OCI-LY3 (cell line): ENCODE results near the gene ACTMAP.

ENCODE experiments used
- H2AFZ ChIP-seq: fragments of 200-600, 300-600 bp; shearing (Covaris generic); 2 replicates; pipeline ENCODE4 v1.6.0; 2014; ENCODE audit warnings: antibody characterized with exemption, low read depth, low read length
- H3K27ac ChIP-seq: fragments of 200-600, 300-600 bp; sonication (generic); 2 replicates; pipeline ENCODE4 v1.5.1; 2014; ENCODE audit warnings: mild to moderate bottlenecking, low read length, moderate library complexity, mixed read lengths
- H3K27me3 ChIP-seq: fragments of 200-600, 300-600 bp; sonication (generic); 2 replicates; pipeline ENCODE4 v1.6.1; 2014; ENCODE audit warnings: low read depth, low read length, mixed read lengths
- H3K36me3 ChIP-seq: fragments of 200-600, 300-600 bp; sonication (generic); replicated peaks from 2 replicates; pipeline ENCODE3; 2014; ENCODE audit warnings: low read depth, low read length, mixed read lengths
- H3K4me1 ChIP-seq: fragments of 300-600, 200-600 bp; sonication (generic); 2 replicates; pipeline ENCODE4 v1.6.1; 2014; ENCODE audit warnings: low read length, mixed read lengths
- H3K4me2 ChIP-seq: fragments of 200-600, 300-600 bp; sonication (generic); 2 replicates; pipeline ENCODE4 v1.6.1; 2014; ENCODE audit warnings: low read length, mixed read lengths
- H3K4me3 ChIP-seq: fragments of 300-600, 200-600 bp; sonication (generic); 2 replicates; pipeline ENCODE4 v1.5.1; 2014; ENCODE audit warnings: antibody characterized with exemption, mild to moderate bottlenecking, low read length, moderate library complexity
- H3K79me2 ChIP-seq: fragments of 300-600, 200-600 bp; shearing (Covaris generic); 2 replicates; pipeline ENCODE4 v1.6.1; 2014; ENCODE audit warnings: mild to moderate bottlenecking, low read length, mixed read lengths
- H3K9ac ChIP-seq: fragments of 300-600, 200-600 bp; shearing (Covaris generic); 2 replicates; pipeline ENCODE4 v1.6.0; 2014; ENCODE audit warnings: mild to moderate bottlenecking, low read length, moderate library complexity
- H3K9me3 ChIP-seq: fragments of 200-600, 300-600 bp; shearing (Covaris generic); 2 replicates; pipeline ENCODE4 v1.6.1; 2014; ENCODE audit warnings: low read length, mixed read lengths; ENCODE audit not compliant: insufficient read depth
- H4K20me1 ChIP-seq: fragments of 200-600, 300-600 bp; sonication (generic); 2 replicates; pipeline ENCODE4 v1.6.1; 2016; ENCODE audit warnings: low read length, mixed read lengths; ENCODE audit not compliant: insufficient read depth
- EZH2phosphoT487 ChIP-seq: fragments of 200-600 bp; shearing (Covaris generic); IDR thresholded peaks from 2 replicates; pipeline ENCODE4 v1.6.1; 2018; ENCODE audit warnings: antibody characterized with exemption, mixed run types, low read depth
- TF ChIP-seq, protein P1 (sequence below): fragments of 200-600, 300-600 bp; sonication (generic); IDR thresholded peaks from 2 replicates; pipeline ENCODE4 v1.5.1; 2014; ENCODE audit warnings: antibody characterized with exemption, low read length, low read depth

The ACTMAP gene

DNA sequence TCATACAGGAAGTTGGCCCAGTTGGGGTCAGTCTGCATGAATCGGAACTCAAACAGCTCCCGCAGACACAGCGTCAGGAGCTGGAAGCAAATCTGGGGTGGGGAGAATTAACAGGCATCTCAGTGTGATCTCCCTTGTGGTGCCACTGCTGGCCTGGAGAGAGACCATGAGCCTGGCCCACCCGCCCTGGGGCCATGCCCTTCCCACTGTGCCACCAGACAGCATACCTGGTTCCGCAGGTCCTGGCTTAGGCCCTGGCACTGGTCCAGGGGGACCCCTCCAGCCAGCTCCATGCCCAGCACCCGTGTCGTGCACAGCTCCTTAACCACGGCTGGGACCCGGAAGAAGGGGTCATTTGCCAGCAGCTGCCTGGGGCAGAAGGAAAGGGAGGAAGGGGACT lies 50.2 kb downstream of the ACTMAP start:
- H3K4me3 ChIP-seq = no peak overlapping the region
- peaks cover 27% of the 10 kb centered on the region for H3K36me3 ChIP-seq
- no peaks in the 10 kb centered on the region for H3K4me1 ChIP-seq
- H2AFZ ChIP-seq = no peak overlapping the region
- TF ChIP-seq EZH2phosphoT487 = no peak
- TF ChIP-seq, protein P1, sequence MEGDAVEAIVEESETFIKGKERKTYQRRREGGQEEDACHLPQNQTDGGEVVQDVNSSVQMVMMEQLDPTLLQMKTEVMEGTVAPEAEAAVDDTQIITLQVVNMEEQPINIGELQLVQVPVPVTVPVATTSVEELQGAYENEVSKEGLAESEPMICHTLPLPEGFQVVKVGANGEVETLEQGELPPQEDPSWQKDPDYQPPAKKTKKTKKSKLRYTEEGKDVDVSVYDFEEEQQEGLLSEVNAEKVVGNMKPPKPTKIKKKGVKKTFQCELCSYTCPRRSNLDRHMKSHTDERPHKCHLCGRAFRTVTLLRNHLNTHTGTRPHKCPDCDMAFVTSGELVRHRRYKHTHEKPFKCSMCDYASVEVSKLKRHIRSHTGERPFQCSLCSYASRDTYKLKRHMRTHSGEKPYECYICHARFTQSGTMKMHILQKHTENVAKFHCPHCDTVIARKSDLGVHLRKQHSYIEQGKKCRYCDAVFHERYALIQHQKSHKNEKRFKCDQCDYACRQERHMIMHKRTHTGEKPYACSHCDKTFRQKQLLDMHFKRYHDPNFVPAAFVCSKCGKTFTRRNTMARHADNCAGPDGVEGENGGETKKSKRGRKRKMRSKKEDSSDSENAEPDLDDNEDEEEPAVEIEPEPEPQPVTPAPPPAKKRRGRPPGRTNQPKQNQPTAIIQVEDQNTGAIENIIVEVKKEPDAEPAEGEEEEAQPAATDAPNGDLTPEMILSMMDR = no peak
- no peaks in the 10 kb centered on the region for H3K9me3 ChIP-seq
- H3K27me3 ChIP-seq = no peaks in the 10 kb centered on the region
- H3K9ac ChIP-seq = no peak overlapping the region
- no peaks in the 10 kb centered on the region for H4K20me1 ChIP-seq
- no peak overlapping the region for H3K4me2 ChIP-seq
- H3K79me2 ChIP-seq = no peaks in the 10 kb centered on the region
- H3K27ac ChIP-seq = no peak overlapping the region

DNA sequence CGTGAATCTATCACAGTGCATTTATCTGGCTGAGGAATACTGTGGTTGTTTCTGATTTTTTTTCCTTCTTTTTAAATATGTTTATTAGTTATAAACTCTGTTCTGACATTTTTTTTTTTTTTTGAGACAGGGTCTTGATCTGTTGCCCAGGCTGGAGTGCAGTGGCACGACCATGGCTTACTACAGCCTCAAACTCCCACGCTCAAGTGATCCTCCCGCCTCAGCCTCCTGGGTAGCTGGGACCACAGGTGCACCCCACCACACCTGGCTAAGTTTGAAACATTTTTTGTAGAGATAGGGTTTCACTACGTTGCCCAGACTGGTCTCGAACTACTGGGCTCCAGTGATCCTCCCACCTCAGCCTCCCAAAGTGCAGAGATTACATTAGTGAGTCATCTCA lies 53.3 kb downstream of the ACTMAP start:
- peaks cover 11% of the 10 kb centered on the region for H3K36me3 ChIP-seq
- H3K4me3 ChIP-seq = no peak overlapping the region
- H3K9me3 ChIP-seq = no peaks in the 10 kb centered on the region
- no peaks in the 10 kb centered on the region for H3K79me2 ChIP-seq
- no peak overlapping the region for H3K4me2 ChIP-seq
- H3K27ac ChIP-seq = no peak overlapping the region
- no peak overlapping the region for H3K9ac ChIP-seq
- no peaks in the 10 kb centered on the region for H4K20me1 ChIP-seq
- H2AFZ ChIP-seq = no peak overlapping the region
- no peaks in the 10 kb centered on the region for H3K4me1 ChIP-seq
- TF ChIP-seq EZH2phosphoT487 = no peak
- TF ChIP-seq, protein P1 = no peak
- no peaks in the 10 kb centered on the region for H3K27me3 ChIP-seq

DNA sequence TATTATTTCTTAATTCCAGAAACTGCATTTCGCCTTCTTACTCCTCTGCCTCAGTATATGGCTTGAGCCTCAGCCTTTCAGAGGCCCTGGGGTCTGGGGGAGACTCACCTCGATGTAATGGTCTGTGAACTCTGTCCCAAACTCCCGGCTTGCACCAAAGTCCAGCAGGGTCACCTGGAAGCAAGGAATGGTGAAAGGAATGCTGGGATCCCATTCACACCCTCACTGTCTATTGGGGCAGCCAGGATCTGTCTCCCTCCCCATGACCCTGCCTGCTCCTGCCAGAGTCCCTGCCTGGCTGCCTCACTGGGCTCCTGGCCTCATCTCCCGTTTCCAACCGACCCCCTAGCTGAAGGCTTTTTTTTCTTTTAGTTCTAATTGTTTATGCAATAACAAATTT lies 54.4 kb downstream of the ACTMAP start:
- H3K27me3 ChIP-seq = no peaks in the 10 kb centered on the region
- TF ChIP-seq, protein P1 = no peak
- no peak for TF ChIP-seq EZH2phosphoT487
- no peak overlapping the region for H3K4me3 ChIP-seq
- peaks cover 3% of the 10 kb centered on the region for H3K36me3 ChIP-seq
- H3K9me3 ChIP-seq = no peaks in the 10 kb centered on the region
- no peaks in the 10 kb centered on the region for H3K79me2 ChIP-seq
- H2AFZ ChIP-seq = no peak overlapping the region
- no peak overlapping the region for H3K4me2 ChIP-seq
- H3K27ac ChIP-seq = no peak overlapping the region
- H4K20me1 ChIP-seq = no peaks in the 10 kb centered on the region
- H3K9ac ChIP-seq = no peak overlapping the region
- peaks cover 10% of the 10 kb centered on the region for H3K4me1 ChIP-seq

DNA sequence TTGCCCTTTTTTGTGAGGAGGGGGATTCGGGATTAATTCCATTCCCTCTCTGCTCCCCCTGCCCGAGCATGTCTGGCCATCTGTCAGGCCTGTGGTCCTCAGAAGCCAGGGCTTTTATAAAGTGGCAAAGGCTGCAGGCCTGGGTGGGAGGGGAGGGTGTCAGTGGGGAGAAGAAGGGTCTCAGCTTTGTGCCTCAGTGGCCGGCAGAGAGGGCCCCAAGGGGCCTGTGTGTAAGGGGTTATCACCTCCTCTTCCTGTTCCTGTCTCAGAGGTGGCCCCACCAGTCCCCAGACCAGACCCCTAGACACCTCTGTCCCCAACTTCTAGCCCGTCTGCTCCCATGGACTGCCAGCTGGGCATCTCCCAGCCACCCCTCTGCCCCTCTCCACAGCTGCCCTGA lies 56.4 kb downstream of the ACTMAP start:
- no peak overlapping the region for H3K4me2 ChIP-seq
- H2AFZ ChIP-seq = no peak overlapping the region
- H3K79me2 ChIP-seq = no peaks in the 10 kb centered on the region
- no peak overlapping the region for H3K27ac ChIP-seq
- no peaks in the 10 kb centered on the region for H4K20me1 ChIP-seq
- H3K36me3 ChIP-seq = peaks cover 3% of the 10 kb centered on the region
- no peak for TF ChIP-seq EZH2phosphoT487
- TF ChIP-seq, protein P1 = no peak
- H3K4me1 ChIP-seq = peaks cover 15% of the 10 kb centered on the region
- no peaks in the 10 kb centered on the region for H3K27me3 ChIP-seq
- no peaks in the 10 kb centered on the region for H3K9me3 ChIP-seq
- no peak overlapping the region for H3K9ac ChIP-seq
- H3K4me3 ChIP-seq = no peak overlapping the region
